ENCODE data around the gene PPP1R9A. TPM values are rescaled to one million over a fixed set of nuclear protein-coding genes. Genes with fewer than 3 reads are reported as not detected.

Gene PPP1R9A
- polyA plus RNA-seq, 12 donors: 14.5 to 99.0 (median 30.6) TPM

DNA sequence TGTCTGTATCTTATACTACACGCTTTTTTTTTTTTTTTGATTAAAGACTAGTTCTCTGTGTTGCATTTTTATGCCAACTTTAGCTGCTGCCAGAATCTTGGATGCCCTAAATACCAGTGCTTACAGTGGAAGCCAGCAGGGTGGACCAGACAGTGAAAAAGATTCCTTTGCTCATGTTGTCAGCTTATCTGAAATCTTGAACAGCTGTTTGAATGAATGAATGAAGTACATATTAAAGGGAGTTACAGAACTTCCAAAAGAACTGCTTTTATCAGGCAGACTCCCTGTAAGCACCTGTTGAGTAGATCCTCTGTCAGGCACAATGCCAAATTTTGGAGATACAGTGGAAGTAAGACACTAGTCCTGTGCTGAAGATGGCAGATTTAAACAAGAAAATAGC lies 184.9 kb downstream of the PPP1R9A start:
- peak; percentile 37 for DNase-seq

DNA sequence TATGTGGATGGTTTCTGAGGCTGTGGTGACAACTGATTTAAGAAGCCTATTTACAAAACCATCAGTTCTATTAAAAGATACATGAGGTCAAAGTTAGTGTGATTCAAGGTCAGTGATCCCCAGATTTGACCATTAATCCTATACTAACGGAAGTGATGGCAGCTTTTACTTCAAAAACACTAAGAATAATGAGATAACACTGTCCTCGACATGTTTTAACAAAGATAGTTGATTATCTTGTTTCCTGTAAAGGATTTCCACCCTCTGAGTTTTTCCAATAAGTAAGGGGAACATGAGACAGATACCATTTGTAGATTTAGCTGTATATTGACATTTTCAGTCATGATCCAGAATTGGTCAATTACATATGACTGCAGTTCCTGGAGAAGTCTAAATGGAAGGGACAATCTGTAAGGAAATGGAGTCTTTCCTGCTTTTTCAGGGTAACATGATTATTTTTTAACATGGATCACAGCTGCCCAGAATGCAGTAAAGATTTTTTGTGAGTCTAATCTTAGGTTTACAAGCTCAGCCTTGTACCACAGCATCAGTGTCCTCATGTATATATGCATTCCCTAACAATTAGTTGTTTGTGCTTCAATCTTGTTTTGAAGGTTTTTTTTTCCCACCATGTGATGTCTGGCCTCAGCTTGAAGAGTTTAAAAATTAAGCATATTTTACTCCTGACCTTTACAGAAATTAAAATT lies 188.0 kb downstream of the PPP1R9A start:
- no peak for DNase-seq

DNA sequence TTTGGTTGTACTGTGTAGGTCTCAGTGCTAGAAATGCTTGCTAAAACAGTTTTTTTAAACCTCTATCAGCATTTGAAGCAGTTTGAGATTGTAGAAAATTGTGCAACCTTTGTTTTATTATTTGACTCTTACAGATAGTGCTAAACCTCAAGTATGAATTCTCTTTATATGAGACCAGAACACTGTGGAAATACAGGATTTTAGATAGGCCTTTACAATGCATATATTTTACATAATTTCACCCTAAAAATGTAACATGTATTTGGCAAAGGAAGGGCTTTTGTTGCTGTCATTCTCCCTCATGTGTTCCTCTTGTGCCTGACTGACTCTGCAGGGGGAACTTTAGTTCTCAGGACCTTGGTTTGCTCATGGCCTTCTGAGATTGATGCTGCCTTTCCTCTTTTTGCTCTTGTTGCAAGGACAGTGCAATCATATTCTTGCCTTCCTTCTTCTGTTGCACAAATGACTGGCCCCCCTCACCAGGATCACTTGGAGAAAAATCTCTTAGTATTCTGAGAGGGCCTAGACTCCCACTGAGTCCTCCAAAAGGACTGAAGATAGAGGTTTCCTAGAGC lies 188.7 kb downstream of the PPP1R9A start:
- DNase-seq: no peak

DNA sequence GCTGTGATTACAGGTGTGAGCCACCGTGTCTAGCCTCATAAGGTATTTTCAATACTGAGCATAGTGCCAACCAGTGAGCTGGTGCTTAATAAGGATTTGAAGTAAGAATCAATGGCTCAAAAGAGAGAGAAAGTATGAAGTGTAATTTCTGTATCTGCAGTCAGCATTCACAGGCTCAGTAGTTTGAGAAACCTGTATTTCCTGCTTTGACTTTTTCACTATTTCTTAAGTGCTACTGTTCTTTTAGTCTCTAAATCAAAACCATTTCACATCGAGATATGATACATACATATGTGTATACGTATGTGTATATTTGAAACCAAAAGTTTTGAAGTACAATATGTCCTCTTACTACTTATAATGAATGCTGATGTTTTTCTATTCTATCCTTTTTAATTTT lies 189.9 kb downstream of the PPP1R9A start:
- DNase-seq: no peak

DNA sequence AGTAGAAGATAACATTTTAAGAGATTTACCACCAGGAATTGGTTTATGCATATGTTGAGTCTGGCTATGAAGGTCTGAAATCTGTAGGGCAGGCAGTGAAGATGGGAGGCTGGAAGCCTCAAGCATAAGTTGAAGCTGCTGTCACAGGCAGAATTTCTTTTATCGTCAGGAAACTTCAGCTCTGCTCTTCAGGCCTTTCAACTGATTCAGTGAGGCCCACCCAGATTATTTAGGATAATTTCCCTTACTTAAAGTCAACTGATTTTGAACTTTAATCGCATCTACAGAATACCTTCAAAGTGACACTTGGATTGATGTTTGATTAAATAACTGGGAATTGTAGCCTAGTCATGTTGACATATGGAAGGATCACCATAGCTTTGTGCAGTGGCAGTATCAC lies 190.5 kb downstream of the PPP1R9A start:
- DNase-seq: no peak

DNA sequence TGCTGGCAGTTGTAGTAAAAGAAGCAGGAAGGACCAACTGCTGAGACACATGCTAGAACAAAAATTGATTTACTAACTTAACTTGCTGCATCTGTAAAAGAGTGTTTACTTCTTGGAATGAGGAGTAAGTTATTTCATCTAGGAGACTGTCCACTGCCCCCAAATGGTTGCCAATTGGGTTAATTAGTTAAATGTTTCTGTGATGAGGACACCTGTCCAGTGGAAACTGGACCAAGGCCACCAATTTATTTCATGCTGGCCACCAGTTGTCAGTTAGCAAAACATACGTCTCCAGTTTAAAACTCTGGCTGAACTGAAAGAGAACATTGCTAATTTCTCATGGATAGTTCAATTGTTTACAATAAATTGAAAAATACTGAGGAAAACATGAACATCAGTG lies 191.7 kb downstream of the PPP1R9A start:
- peak; percentile 57 for DNase-seq

DNA sequence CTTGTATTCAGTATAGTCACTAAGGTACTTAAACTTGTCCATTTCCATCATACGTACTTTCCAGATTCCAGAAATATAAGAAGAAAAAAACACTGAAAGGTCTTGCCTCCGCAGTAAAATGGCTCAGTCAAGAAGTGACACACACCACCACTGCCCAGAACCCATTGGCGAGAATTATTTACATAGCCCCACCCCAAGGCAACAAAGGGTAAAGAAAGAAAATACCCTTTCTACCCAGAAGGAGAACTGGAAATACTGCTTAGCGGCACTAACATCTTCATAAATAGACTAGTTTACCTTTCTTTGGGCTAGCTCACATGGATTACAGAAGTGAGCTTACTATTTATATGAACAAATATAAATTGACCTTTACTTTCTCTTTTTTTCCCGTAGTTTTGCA lies 194.0 kb downstream of the PPP1R9A start:
- DNase-seq: no peak

DNA sequence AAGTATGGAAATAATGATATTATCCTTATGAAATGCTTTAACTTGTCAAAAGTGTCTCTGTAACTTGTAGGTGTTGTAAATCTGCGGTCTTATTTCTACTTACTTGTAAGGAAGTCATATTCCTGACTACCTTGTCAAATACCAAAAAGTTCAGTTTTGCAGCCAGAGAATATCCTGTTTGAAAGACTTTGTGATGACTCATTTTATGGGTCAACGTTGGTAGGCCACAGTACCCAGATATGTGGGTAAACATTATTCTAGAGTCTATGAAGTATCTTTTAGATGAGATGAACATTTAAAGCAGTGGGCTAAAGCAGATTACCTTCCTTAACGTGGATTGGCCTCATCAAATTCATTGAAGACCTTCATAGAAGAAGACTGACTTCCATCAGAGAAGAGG lies 195.3 kb downstream of the PPP1R9A start:
- no peak for DNase-seq

DNA sequence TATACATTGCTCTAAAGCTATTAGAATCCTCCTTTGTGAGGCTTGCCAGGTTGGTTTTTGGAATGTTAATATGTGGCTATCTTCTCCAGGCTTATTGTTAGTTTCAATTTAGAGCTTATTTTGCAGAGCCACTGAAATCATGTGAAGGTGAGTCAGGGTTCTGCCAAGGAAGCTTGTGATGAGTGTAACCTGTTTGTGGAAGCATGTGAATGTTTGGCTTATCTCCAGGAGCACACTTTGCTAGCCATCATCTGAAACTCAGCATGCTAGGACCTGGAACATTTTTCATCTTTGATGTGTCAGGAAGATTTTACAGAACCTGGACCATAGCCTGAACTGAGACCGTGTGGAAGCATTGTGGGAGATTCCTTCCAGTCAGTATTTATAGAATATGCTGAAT lies 197.3 kb downstream of the PPP1R9A start:
- DNase-seq: no peak

DNA sequence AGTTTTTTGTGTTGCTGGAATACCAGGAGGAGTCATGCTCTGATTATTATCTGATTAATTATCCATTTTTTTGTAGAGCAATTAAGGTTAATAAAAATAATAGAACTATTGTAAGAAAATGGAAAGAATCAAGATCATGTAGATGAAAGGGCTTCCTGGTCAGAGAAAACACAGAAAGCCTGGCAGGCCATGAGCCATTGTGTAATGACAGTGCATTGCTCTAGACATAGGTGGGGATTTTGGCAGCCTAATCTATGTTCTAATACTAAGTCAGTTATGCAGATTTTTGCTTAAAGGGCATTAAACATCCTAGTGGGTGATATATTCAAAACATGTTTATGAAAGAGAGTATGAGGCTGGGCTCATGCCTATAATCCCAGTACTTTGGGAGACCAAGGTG lies 198.2 kb downstream of the PPP1R9A start:
- no peak for DNase-seq

DNA sequence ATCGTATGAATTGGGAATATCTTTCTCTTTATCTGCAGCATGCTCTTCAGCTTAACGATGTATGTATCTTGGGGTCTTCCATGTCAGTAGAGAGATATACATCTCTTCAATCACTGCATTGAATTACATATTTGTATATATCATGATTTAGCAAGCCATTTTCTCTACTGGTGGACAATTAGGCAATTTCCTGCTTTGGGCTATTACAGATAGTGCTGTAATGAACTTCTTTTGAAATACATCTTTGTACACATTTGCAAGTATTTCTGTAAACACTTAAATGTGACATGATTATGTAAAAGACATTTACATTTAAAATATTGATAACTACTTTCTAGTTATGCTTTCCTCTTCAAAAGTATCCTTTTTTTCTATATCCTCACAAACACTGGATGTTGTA lies 199.0 kb downstream of the PPP1R9A start:
- DNase-seq: no peak

DNA sequence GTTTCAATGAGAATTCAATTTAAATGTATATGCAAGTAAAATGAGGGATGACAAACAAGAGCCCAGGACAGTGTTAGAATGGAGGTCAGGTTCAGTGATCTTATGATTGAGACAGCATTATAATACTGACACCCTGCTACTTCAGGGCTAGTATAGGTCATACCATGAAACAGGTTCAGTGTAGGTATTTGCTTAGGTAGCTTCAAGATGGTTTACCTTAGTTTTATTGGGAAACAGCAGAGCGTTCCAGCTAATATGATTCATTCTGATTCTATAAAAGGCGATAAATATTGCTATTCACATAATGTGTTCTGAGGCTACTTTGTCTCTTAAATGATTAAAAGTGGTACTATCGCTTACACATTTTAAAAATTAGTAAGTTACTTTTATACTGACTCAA lies 203.3 kb downstream of the PPP1R9A start:
- DNase-seq: no peak

DNA sequence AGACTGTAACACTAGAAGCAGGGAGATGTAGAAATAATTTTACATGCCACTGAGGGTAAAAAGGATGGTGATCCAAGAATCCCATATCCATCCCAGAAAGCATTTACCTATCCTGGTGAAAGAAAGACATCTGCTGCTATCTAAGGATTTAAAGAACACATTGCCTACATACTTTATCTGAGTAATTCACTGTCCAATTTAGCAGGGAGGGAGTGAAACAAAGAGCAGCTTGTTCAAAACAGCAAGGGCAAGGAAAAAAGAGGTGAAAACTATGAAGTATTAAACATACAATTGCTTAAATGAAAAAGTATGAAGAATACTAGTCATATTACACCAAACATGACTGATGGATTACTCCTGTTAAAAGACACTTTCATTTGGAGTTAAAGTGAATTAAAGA lies 206.2 kb downstream of the PPP1R9A start:
- no peak for DNase-seq

DNA sequence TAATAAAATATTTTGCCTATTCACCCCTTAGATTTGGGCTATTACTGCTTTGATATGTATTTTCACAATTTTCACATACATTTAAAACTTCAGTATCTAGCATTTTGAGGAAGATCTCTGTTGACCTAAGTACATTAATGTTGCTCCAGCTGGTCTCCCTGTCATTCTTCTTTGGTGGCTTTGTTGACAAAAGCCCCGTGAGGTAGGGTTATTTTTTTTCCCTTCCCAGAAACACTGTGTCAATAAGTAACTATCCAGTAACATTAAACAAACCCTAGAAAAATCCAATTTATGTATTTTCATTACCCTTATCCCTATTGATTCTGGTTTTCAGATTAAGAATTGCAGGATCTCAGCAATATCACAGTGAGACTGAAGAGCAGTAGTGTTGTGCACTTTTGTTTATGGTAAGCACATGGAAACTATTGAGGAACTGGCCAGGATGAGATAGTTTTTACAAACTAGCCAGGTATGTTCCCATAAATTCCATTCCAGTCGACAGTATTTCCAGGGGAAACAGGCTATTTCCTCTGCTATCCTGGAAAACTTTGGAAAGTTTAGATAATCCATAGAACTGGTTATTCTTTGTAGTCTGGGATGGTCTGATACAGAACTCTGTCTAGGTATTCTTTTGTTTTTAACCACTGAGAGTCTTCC lies 218.8 kb downstream of the PPP1R9A start:
- DNase-seq: peak; percentile 43

DNA sequence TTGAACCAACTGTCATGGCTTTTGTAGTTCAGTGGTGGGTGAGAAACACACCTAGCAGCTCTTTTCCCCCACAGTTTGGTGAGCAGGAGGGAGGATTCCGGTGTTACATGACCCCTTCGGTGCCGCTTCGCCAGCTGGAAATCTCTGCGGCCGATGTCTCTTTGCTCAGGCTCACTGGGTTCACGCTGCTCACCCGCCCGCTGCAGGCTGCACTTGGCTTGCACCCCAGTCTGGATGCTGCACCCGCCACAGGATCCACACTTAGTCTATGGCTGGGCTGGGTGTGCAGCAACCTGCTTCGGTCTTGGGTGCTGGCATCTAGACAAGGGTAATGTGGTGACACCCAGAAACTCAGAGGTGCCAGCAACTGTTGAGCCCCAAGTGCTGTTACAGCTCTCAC lies 225.1 kb downstream of the PPP1R9A start:
- no peak for DNase-seq

DNA sequence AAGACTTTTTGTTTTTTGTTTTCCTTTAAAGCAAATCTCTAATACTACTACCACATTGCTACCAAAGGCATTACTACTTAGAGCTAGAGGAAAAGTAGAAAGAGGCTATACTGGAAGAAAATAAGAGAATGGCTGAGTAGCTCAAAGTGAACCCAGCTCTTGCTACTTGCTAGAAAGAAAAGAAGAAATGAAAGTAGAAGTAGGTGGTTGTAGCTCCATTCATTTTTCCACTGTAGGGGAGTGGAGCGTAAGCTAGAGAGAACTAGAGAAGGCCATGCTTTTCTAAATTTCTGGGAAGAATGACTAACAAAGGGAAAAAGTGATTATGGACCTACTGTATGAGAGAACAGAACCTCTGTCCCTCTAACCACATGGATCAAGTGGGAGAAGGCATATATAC lies 232.5 kb downstream of the PPP1R9A start:
- DNase-seq: no peak

DNA sequence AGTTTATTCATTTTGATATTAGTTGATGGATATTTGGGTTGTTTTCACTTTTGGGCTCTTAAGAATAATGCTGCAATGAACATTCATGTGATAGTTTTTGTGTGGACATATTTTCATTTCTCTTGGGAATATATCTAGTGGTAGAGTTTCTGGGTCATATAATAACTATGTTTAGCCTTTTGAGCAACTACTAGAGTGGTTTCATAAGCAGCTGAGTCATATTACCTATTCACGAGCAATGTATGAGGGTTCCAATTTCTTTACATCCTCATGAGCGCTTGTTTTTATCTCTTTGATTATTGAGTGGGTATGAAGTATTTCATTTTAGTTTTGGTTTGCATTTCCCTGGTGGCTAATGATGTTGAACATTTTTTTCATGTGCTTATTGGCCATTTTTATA lies 234.4 kb downstream of the PPP1R9A start:
- DNase-seq: no peak

DNA sequence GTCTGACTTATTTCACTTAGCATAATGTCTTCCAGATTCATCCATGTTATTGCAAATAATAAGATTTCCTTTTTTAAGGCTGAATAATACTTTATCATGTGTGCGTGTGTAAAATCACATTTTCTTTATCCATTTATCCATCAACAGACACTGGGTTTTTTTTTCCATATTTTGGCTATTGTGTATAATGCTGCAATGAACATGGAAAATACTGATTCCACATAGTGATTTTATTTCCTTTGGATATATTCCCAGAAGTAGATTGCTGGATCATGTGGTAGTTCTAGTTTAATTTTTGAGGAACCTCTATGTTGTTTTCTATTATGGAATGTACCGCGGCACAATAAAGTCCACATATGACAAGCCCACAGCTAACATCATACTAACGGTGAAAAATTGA lies 236.9 kb downstream of the PPP1R9A start:
- DNase-seq: no peak

DNA sequence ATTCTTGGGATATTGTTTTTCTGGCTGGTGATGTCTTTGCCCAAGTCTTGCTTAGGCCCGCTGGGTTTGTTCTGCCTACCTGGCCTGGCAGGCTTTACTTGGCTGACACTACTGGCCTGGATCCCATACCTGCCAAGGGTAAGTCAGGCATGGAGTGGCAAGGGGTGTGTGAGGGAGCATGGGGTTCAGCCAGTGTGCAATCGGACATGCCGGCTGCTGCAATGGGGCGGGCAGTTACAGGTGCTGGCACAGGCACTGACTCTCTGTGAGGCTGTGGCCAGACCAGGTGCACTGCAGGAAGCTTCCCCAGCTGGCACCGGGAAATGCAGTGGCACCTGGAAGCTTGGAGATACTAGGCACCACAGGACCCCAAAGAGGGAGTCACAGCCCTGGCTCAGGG lies 248.6 kb downstream of the PPP1R9A start:
- no peak for DNase-seq

DNA sequence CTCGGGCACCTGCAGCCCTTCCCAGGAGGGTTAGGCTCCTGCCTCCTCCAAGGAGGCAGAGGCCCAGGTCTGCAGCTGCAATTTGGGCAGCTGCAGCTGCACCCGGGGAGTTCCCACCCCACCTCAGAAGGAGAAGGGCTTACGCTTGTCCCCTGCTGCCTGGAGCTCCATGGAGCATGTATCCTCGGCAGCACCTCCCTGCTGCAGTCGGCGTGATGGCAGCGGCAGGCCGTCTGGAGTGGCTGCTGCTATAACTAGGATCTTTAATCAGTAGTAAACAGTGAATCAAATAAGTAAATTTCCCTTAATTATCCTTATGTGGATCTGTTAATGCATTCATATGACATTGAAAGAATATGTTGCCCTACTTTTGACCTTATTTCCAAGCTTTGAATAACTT lies 250.0 kb downstream of the PPP1R9A start:
- no peak for DNase-seq

DNA sequence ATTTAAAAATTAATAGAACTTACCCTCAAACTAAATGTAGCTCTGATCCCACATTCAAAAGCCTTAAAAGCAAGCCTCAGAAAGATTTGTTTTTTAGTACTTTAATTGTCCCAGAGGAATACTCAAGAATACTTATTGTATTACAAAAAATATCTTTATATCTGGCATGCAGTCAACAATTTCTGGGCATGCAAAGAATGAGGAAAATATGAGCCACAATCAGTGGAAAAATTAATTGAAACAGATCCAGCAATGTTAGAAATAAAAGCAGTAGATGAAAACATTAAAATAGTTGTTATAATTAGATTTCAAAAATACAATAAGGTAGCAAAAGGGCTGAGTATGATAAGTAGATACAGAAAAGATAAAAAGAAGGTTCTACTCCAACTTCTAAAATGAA lies 262.3 kb downstream of the PPP1R9A start:
- DNase-seq: peak; percentile 69

DNA sequence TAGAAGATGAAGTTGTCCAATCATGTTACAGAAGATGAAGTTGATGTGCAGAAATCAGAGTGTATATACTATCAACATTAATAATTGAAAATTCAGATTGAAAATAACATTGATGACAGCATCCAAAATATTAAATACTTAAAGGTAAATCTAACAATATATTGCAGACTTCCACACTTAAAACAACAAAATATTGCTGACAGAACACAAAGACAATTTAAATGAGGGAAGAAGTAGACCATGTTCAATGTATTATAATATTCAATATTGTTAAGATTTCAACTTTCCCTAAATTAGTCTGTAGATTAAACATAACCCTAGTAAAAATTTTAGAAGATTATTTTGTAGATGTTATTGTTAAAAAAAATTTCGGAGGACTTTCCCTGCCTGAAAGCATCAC lies 265.0 kb downstream of the PPP1R9A start:
- DNase-seq: no peak

DNA sequence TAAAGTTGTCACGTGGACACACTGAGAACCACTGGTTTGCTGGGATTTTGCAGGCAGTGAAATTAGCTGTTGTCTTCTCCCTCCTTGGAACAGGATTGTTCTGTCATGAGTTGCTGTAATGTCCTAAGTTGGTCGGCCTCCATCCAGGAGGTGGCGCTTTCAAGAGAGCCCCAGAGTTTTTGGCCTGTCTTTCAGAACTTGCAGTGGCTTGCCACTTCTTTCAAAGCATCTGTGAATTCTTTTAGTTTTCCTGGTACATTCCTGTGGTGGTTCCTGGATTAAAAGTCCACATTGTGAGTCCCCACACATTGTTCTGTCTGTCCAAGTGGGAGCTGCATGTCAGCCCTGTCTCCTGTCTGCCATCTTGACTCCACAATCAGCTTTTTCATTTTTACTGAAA lies 283.1 kb downstream of the PPP1R9A start:
- DNase-seq: no peak

DNA sequence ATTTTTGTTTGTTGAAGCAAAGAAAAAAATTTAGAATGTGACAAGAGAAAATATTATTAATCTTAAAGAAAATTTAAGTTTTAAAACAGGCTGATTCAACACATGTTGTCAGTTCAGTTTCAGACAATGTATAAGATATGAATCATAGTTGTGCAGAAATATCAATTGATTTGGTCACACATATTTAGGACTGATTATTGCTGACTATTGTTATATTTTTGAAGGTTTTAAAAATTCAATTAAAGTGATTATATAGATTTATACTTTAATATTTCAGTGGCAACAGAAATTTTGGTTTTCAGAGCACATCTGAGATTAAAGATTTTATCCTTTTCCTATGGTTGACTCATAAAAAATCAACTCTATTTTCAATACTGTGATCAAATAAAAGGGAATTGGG lies 284.4 kb downstream of the PPP1R9A start:
- no peak for DNase-seq

All from muscle of arm (tissue), 12 donors.